Putamen (tissue), 1 donor: ENCODE results near the gene LDLR.
A peak's percentile ranks its signal among the peaks of the same experiment; 100 is the strongest.
"Not testable (repeated sequence)": the region's sequence is repeated elsewhere in the genome, so short reads cannot be mapped to it uniquely, and the experiment has no call there.

Experiments used
- DNase-seq: peaks from one replicate; pipeline ENCODE4 v3.0.0-alpha.2; 2016; ENCODE audit warnings: low spot score

Gene LDLR

GRCh38 chr19:11140896-11141295 lies 51.6 kb downstream of the LDLR start:
- DNase-seq, result no peak

- DNase-seq, result no peak
Measured at GRCh38 chr19:11141937-11142527, 52.8 kb downstream of the LDLR start.

GRCh38 chr19:11142528-11143171 lies 53.4 kb downstream of the LDLR start:
- peak; percentile 33 for DNase-seq

GRCh38 chr19:11145536-11145924 lies 56.3 kb downstream of the LDLR start:
- no peak for DNase-seq

GRCh38 chr19:11148001-11148400 lies 58.7 kb downstream of the LDLR start:
- no peak for DNase-seq

GRCh38 chr19:11151181-11151580 lies 61.9 kb downstream of the LDLR start:
- no peak for DNase-seq

- DNase-seq, result no peak
Measured at GRCh38 chr19:11152318-11153062, 63.2 kb downstream of the LDLR start.

- DNase-seq, result no peak
Measured at GRCh38 chr19:11154683-11155047, 65.4 kb downstream of the LDLR start.

- DNase-seq, result peak; percentile 98
Measured at GRCh38 chr19:11155373-11156120, 66.3 kb downstream of the LDLR start, which contains the start of gene SPC24. Gene SPC24 (minus strand): TSS chr19:11155782. CDS start chr19:11155776, 6 bp downstream.

- DNase-seq, result no peak
Measured at GRCh38 chr19:11159598-11160439, 70.6 kb downstream of the LDLR start.

GRCh38 chr19:11160440-11160768 lies 71.1 kb downstream of the LDLR start:
- DNase-seq, result not testable (repeated sequence)

GRCh38 chr19:11164296-11164695 lies 75.0 kb downstream of the LDLR start:
- DNase-seq, result no peak

- DNase-seq, result peak; percentile 60
Measured at GRCh38 chr19:11164879-11165406, 75.7 kb downstream of the LDLR start.

GRCh38 chr19:11165486-11166030 lies 76.3 kb downstream of the LDLR start:
- DNase-seq, result no peak

GRCh38 chr19:11166281-11167142 lies 77.2 kb downstream of the LDLR start:
- no peak for DNase-seq

- DNase-seq, result no peak
Measured at GRCh38 chr19:11168568-11168967, 79.3 kb downstream of the LDLR start.

GRCh38 chr19:11169896-11170678 lies 80.8 kb downstream of the LDLR start:
- no peak for DNase-seq

- no peak for DNase-seq
Measured at GRCh38 chr19:11171144-11171543, 81.9 kb downstream of the LDLR start.

GRCh38 chr19:11172576-11172975 lies 83.3 kb downstream of the LDLR start:
- no peak for DNase-seq
